GM13976 (cell line): ENCODE measurements around the gene SRC.

Source experiments
- DNase-seq: peaks from one replicate; pipeline ENCODE4 v3.0.0; 2012; ENCODE audit warnings: low spot score
- CTCF ChIP-seq: IDR thresholded peaks from 2 replicates; pipeline ENCODE4 v1.5.1; 2012; ENCODE audit warnings: borderline replicate concordance, mild to moderate bottlenecking; ENCODE audit not compliant: insufficient read depth; ENCODE audit errors: extremely low read depth, missing control alignments, control extremely low read depth
- in situ Hi-C: fragments of 300-500 bp; cut with MboI; formaldehyde crosslinking; loops from one replicate; pipeline ENCODE4 v1.12.0; 2022; ENCODE audit warnings: low sequenced_read_pairs, mixed read lengths, inconsistent platforms; ENCODE audit not compliant: unreplicated experiment

SRC gene

GRCh38 chr20:37362821-37363220 is 16.9 kb downstream of the SRC start:
- DNase-seq, result no peak
- no peak for TF ChIP-seq CTCF
- in situ Hi-C loops, result no loop called here

GRCh38 chr20:37363221-37364012 is 17.5 kb downstream of the SRC start:
- no peak for TF ChIP-seq CTCF
- no peak for DNase-seq
- in situ Hi-C loops, result no loop called here

GRCh38 chr20:37364013-37364926 is 18.3 kb downstream of the SRC start:
- TF ChIP-seq CTCF, result no peak
- DNase-seq, result no peak
- in situ Hi-C loops, result no loop called here

GRCh38 chr20:37364927-37365272 is 19.0 kb downstream of the SRC start:
- TF ChIP-seq CTCF, result no peak
- DNase-seq, result no peak
- in situ Hi-C loops, result no loop called here

GRCh38 chr20:37365760-37366638 is 20.1 kb downstream of the SRC start:
- no peak for DNase-seq
- in situ Hi-C loops, result no loop called here
- TF ChIP-seq CTCF, result no peak

GRCh38 chr20:37366743-37367142 is 20.8 kb downstream of the SRC start:
- no peak for TF ChIP-seq CTCF
- in situ Hi-C loops, result no loop called here
- DNase-seq, result no peak
